Loucy (cell line): ENCODE results near the gene PDE6C.
A peak's percentile ranks its signal among the peaks of the same experiment; 100 is the strongest.
"Not testable (repeated sequence)": the region's sequence is repeated elsewhere in the genome, so short reads cannot be mapped to it uniquely, and the experiment has no call there.

ENCODE experiments used
- H2AFZ ChIP-seq: fragments of 200-600 bp; sonication (generic); 2 replicates; pipeline ENCODE4 v1.6.0; 2016; ENCODE audit warnings: antibody characterized with exemption, mild to moderate bottlenecking, low read length, moderate library complexity
- H3F3A ChIP-seq: fragments of 200-600 bp; 2 replicates; pipeline ENCODE4 v1.6.0; 2016; ENCODE audit warnings: antibody characterized with exemption, low read depth, mild to moderate bottlenecking
- H3K27me3 ChIP-seq: fragments of 200-600 bp; sonication (generic); 2 replicates; pipeline ENCODE4 v1.6.1; 2014; ENCODE audit warnings: low read length, mild to moderate bottlenecking; ENCODE audit not compliant: insufficient read depth, poor library complexity, severe bottlenecking
- H3K36me3 ChIP-seq: fragments of 200-600 bp; sonication (generic); 2 replicates; pipeline ENCODE4 v1.6.1; 2016; ENCODE audit warnings: low read length; ENCODE audit not compliant: insufficient read depth
- H3K4me1 ChIP-seq: fragments of 200-600 bp; sonication (generic); 2 replicates; pipeline ENCODE4 v1.5.1; 2014; ENCODE audit warnings: low read length, mild to moderate bottlenecking; ENCODE audit not compliant: insufficient read depth, poor library complexity, severe bottlenecking
- H3K4me2 ChIP-seq: fragments of 200-600 bp; sonication (generic); 2 replicates; pipeline ENCODE4 v1.6.0; 2014; ENCODE audit warnings: antibody characterized with exemption, low read length, low read depth, mild to moderate bottlenecking; ENCODE audit not compliant: poor library complexity, severe bottlenecking
- H3K4me3 ChIP-seq: fragments of 200-600 bp; sonication (generic); 2 replicates; pipeline ENCODE4 v1.5.1; 2014; ENCODE audit warnings: low read length, mild to moderate bottlenecking, mixed read lengths; ENCODE audit not compliant: poor library complexity, severe bottlenecking
- H3K79me2 ChIP-seq: fragments of 200-600 bp; sonication (generic); 2 replicates; pipeline ENCODE4 v1.6.1; 2014; ENCODE audit warnings: low read length; ENCODE audit not compliant: insufficient read depth
- H3K9ac ChIP-seq: fragments of 200-600 bp; sonication (generic); 2 replicates; pipeline ENCODE4 v1.6.0; 2014; ENCODE audit warnings: mild to moderate bottlenecking, low read depth, low read length, moderate library complexity; ENCODE audit not compliant: poor library complexity, severe bottlenecking
- H3K9me2 ChIP-seq: fragments of 200-600 bp; sonication (generic); replicated peaks from 2 replicates; pipeline ENCODE4 v1.6.1; 2016; ENCODE audit warnings: low read depth, low read length, mixed read lengths
- H3K9me3 ChIP-seq: fragments of 200-600 bp; sonication (generic); 2 replicates; pipeline ENCODE4 v1.6.1; 2014; ENCODE audit warnings: mild to moderate bottlenecking, antibody characterized with exemption, low read length, low read depth; ENCODE audit not compliant: insufficient read depth
- H4K20me1 ChIP-seq: fragments of 200-600 bp; sonication (generic); 2 replicates; pipeline ENCODE4 v1.6.0; 2014; ENCODE audit warnings: antibody characterized with exemption, low read length, mild to moderate bottlenecking; ENCODE audit not compliant: insufficient read depth, poor library complexity, severe bottlenecking
- EZH2phosphoT487 ChIP-seq: fragments of 200-600 bp; IDR thresholded peaks from 2 replicates; pipeline ENCODE4 v1.6.1; 2018; ENCODE audit warnings: antibody characterized with exemption, mild to moderate bottlenecking, moderate library complexity, borderline replicate concordance
- TF ChIP-seq, protein P1 (sequence below): fragments of 200-600 bp; sonication (generic); conservative IDR thresholded peaks from 2 replicates; pipeline ENCODE4 v1.5.1; 2014; ENCODE audit warnings: mild to moderate bottlenecking, antibody characterized with exemption, low read length

The PDE6C gene

DNA sequence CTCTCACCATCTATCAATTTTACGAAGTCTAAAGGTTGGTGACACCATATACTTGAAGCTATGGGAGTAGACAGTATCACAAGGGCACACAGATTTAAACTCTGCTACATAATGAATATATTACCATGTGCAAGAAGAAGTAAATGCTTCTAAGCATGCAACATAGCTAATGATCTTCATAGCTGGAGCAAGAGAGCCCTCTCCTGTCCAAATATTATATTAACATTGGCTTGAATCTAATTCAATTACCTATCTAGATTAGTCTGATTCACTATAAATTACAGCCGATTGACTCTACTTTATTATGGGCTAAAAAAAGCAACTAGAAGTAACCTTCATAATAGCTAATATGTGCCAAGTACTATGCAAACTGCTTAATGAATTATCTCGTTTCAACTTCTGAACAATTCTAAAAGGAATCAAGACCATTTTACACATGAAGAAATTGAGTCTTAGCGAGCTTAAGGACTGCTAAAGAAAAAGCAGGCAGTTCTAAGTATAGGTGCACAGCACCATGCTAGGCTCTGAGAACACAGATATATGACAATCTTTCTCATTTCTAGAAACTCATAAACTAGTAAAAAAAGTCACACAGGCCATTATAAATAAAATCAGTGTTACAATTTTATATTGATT, 68.2 kb downstream of the PDE6C start:
- H3F3A ChIP-seq = no peaks in the 10 kb centered on the region

DNA sequence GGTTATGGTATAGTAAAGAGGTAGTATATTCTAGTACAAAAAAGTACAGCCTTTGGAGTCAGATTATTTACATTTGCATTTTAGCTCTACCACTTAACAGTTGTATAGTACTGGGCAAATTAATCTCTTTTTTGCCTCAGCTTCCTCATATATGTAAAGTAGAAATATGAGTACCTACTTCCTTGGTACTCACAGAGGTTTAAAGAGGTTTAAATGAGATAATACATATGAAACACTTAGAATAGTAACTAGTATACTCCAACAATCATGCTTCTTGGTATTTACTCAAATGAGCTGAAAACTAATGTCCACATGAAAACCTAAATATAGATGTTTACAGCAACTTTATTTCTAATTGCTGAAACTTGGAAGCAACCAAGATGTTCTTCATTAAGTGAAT, 75.4 kb downstream of the PDE6C start:
- H3K4me2 ChIP-seq = no peak overlapping the region

More for the DNA sequence above, 68.2 kb downstream of the PDE6C start:
- Histone ChIP-seq H3K27me3 (no peaks in the 10 kb centered on the region), H3K4me3 (no peak overlapping the region), H3K9me3 (no peaks in the 10 kb centered on the region), H3K9me2 (no peaks in the 10 kb centered on the region), H3K36me3 (peaks cover 35% of the 10 kb centered on the region; the same call in 1 of the 2 replicates), H3K9ac (no peak overlapping the region), H2AFZ (no peak overlapping the region), H3K4me1 (no peaks in the 10 kb centered on the region), H3K4me2 (no peak overlapping the region), H3K79me2 (no peaks in the 10 kb centered on the region), H4K20me1 (no peaks in the 10 kb centered on the region)
- TF ChIP-seq, protein P1, sequence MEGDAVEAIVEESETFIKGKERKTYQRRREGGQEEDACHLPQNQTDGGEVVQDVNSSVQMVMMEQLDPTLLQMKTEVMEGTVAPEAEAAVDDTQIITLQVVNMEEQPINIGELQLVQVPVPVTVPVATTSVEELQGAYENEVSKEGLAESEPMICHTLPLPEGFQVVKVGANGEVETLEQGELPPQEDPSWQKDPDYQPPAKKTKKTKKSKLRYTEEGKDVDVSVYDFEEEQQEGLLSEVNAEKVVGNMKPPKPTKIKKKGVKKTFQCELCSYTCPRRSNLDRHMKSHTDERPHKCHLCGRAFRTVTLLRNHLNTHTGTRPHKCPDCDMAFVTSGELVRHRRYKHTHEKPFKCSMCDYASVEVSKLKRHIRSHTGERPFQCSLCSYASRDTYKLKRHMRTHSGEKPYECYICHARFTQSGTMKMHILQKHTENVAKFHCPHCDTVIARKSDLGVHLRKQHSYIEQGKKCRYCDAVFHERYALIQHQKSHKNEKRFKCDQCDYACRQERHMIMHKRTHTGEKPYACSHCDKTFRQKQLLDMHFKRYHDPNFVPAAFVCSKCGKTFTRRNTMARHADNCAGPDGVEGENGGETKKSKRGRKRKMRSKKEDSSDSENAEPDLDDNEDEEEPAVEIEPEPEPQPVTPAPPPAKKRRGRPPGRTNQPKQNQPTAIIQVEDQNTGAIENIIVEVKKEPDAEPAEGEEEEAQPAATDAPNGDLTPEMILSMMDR = peak; percentile 62
- no peak for TF ChIP-seq EZH2phosphoT487

DNA sequence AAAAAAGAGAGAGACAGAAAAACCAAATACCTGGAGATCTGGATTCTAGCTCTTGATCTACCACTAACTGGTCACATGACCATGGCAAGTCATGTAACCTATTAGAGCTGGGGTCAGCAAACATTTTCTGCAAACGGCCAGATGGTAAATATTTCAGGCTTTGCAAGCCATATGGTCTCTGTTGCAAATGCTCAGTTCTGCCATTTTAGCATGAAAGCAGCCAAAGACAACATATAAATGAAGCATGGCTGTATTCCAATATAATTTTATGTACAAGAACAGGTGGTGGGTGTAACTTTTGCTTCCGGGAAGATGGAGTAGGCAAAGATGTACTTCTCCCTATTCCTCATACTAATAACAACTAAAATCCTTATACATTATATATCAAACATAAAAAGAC, 83.4 kb downstream of the PDE6C start:
- Histone ChIP-seq H3K9me2 (no peaks in the 10 kb centered on the region), H2AFZ (no peak overlapping the region), H3K4me2 (peak overlapping the region; percentile 27), H3K4me1 (peaks cover 18% of the 10 kb centered on the region), H3K27me3 (no peaks in the 10 kb centered on the region), H3K79me2 (peaks cover 15% of the 10 kb centered on the region; the same call in 1 of the 2 replicates), H3K4me3 (peak overlapping the region; percentile 10), H3K36me3 (peaks cover 31% of the 10 kb centered on the region), H3K9me3 (no peaks in the 10 kb centered on the region), H3F3A (peaks cover 2% of the 10 kb centered on the region; the same call in 1 of the 2 replicates), H3K9ac (no peak overlapping the region), H4K20me1 (peaks cover 10% of the 10 kb centered on the region)
- TF ChIP-seq EZH2phosphoT487 = no peak
- TF ChIP-seq, protein P1 = no peak

More for the DNA sequence above, 75.4 kb downstream of the PDE6C start:
- H3K4me3 ChIP-seq = no peak overlapping the region
- H3K27me3 ChIP-seq = no peaks in the 10 kb centered on the region
- H3K36me3 ChIP-seq = peaks cover 12% of the 10 kb centered on the region
- no peaks in the 10 kb centered on the region for H3F3A ChIP-seq
- no peak for TF ChIP-seq EZH2phosphoT487
- TF ChIP-seq, protein P1 = no peak
- H3K4me1 ChIP-seq = no peaks in the 10 kb centered on the region
- H2AFZ ChIP-seq = no peak overlapping the region
- no peaks in the 10 kb centered on the region for H3K79me2 ChIP-seq
- H3K9me3 ChIP-seq = no peaks in the 10 kb centered on the region
- peaks cover 2% of the 10 kb centered on the region for H4K20me1 ChIP-seq
- H3K9ac ChIP-seq = no peak overlapping the region
- H3K9me2 ChIP-seq = no peaks in the 10 kb centered on the region

DNA sequence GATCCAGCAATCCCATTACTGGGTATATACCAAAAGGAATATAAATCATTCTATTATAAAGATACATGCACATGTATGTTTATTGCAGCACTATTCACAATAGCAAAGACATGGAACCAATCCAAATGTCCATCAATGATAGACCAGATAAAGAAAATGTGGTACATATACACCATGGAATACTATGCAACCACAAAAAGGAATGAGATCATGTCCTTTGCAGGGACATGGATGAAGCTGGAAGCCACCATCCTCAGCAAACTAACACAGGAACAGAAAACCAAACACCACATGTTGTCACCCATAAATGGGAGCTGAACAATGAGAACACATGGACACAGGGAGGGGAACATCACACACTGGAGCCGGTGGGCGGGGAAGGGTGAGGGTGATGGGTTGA, 84.2 kb downstream of the PDE6C start:
- Histone ChIP-seq H3K79me2 (peaks cover 23% of the 10 kb centered on the region), H3K36me3 (peaks cover 28% of the 10 kb centered on the region)

More for the DNA sequence above, 84.2 kb downstream of the PDE6C start:
- not testable (repeated sequence) for H3K27me3 ChIP-seq, H2AFZ ChIP-seq, H3F3A ChIP-seq, H3K4me2 ChIP-seq, H3K9me3 ChIP-seq, H4K20me1 ChIP-seq, H3K9me2 ChIP-seq, H3K4me3 ChIP-seq, H3K9ac ChIP-seq
- peaks cover 25% of the 10 kb centered on the region for H3K4me1 ChIP-seq
